HG03432 (cell line): ENCODE results near the gene VEGFB.

ENCODE experiments used
- ATAC-seq: cut with Tn5 transposase; IDR thresholded peaks from one replicate; pipeline ENCODE4 v1.9.1; 2021; ENCODE audit warnings: mild to moderate bottlenecking, moderate library complexity; ENCODE audit not compliant: unreplicated experiment

VEGFB gene

GRCh38 chr11:64230171-64230984, 4.0 kb upstream of the VEGFB start, which contains the start of gene DNAJC4:
DNAJC4 (plus strand) TSS chr11:64230548; CDS start chr11:64230855, 307 bp downstream.
- peak; percentile 38 for ATAC-seq

- ATAC-seq = no peak
These were observed 3.4 kb upstream of the VEGFB start for GRCh38 chr11:64230985-64231365.

- ATAC-seq = no peak
These were observed 2.8 kb upstream of the VEGFB start for GRCh38 chr11:64231546-64231945.

- no peak for ATAC-seq
These were observed 2.0 kb upstream of the VEGFB start for GRCh38 chr11:64232182-64232966.

GRCh38 chr11:64232967-64233315, 1.4 kb upstream of the VEGFB start:
- no peak for ATAC-seq

- peak; percentile 29 for ATAC-seq
These were observed 429 bp downstream of the VEGFB start for GRCh38 chr11:64234647-64235379.

GRCh38 chr11:64235437-64236161, 1.2 kb downstream of the VEGFB start:
- no peak for ATAC-seq

GRCh38 chr11:64237484-64237951, 3.1 kb downstream of the VEGFB start:
- ATAC-seq = no peak

- no peak for ATAC-seq
These were observed 3.7 kb downstream of the VEGFB start for GRCh38 chr11:64238076-64238475.

GRCh38 chr11:64238999-64239398, 4.6 kb downstream of the VEGFB start:
- ATAC-seq = no peak

GRCh38 chr11:64239662-64240434, 5.5 kb downstream of the VEGFB start:
- peak; percentile 7 for ATAC-seq

- ATAC-seq = peak; percentile 46
These were observed 6.3 kb downstream of the VEGFB start, which contains the start of gene FKBP2 for GRCh38 chr11:64240435-64241240. FKBP2 (plus strand) TSS chr11:64241095; CDS start chr11:64242388, 1,293 bp downstream.

- peak; percentile 67 for ATAC-seq
These were observed 6.8 kb downstream of the VEGFB start for GRCh38 chr11:64241241-64241490.

- ATAC-seq = peak; percentile 11
These were observed 7.3 kb downstream of the VEGFB start for GRCh38 chr11:64241491-64242374.

GRCh38 chr11:64243236-64243854, 9.0 kb downstream of the VEGFB start:
- no peak for ATAC-seq

GRCh38 chr11:64244107-64244506, 9.7 kb downstream of the VEGFB start:
- ATAC-seq = no peak

- no peak for ATAC-seq
These were observed 10.6 kb downstream of the VEGFB start for GRCh38 chr11:64244966-64245365.

- ATAC-seq = no peak
These were observed 11.0 kb downstream of the VEGFB start for GRCh38 chr11:64245401-64245796.
